KMS-11 (cell line): ENCODE results near the gene WIPF1.

Experiments
- H2AFZ ChIP-seq: fragments of 200-600 bp; sonication (generic); 2 replicates; pipeline ENCODE4 v1.6.1; 2016; ENCODE audit warnings: antibody characterized with exemption, mixed run types, low read depth
- H3K27ac ChIP-seq: fragments of 200-600 bp; sonication (generic); 2 replicates; pipeline ENCODE4 v1.6.1; 2016; ENCODE audit warnings: mild to moderate bottlenecking, mixed run types
- H3K27me3 ChIP-seq: fragments of 200-600 bp; sonication (generic); 2 replicates; pipeline ENCODE4 v1.6.1; 2017; ENCODE audit warnings: mild to moderate bottlenecking, low read depth, mixed run types, moderate library complexity; ENCODE audit not compliant: insufficient read depth
- H3K36me3 ChIP-seq: fragments of 200-600 bp; sonication (generic); 2 replicates; pipeline ENCODE4 v1.6.1; 2017; ENCODE audit warnings: mild to moderate bottlenecking, mixed run types; ENCODE audit not compliant: insufficient read depth
- H3K4me1 ChIP-seq: fragments of 200-600 bp; sonication (generic); 2 replicates; pipeline ENCODE4 v1.6.1; 2016; ENCODE audit warnings: mild to moderate bottlenecking, low read depth, mixed run types; ENCODE audit not compliant: poor library complexity, severe bottlenecking
- H3K4me2 ChIP-seq: fragments of 200-600 bp; sonication (generic); 2 replicates; pipeline ENCODE4 v1.7.0; 2016; ENCODE audit warnings: mild to moderate bottlenecking, mixed run types
- H3K4me3 ChIP-seq: fragments of 200-600 bp; sonication (generic); IDR thresholded peaks from 2 replicates; pipeline ENCODE4 v1.6.1; 2017; ENCODE audit warnings: low read depth, low read length, mixed read lengths; ENCODE audit not compliant: insufficient read depth
- H3K79me2 ChIP-seq: fragments of 200-600 bp; sonication (generic); 2 replicates; pipeline ENCODE4 v1.6.1; 2016; ENCODE audit warnings: low read depth, mixed run types; ENCODE audit not compliant: insufficient read depth
- H3K9ac ChIP-seq: fragments of 200-600 bp; sonication (generic); 2 replicates; pipeline ENCODE4 v1.6.1; 2016; ENCODE audit warnings: mild to moderate bottlenecking, mixed run types
- H4K20me1 ChIP-seq: fragments of 200-600 bp; sonication (generic); 2 replicates; pipeline ENCODE4 v1.6.1; 2016; ENCODE audit warnings: mild to moderate bottlenecking, mixed run types; ENCODE audit not compliant: insufficient read depth
- TF ChIP-seq, protein P1 (sequence below): fragments of 200-600 bp; sonication (generic); conservative IDR thresholded peaks from 2 replicates; pipeline ENCODE4 v1.6.1; 2017; ENCODE audit warnings: low read depth, mild to moderate bottlenecking, antibody characterized with exemption, low read length, moderate library complexity, mixed read lengths

WIPF1 gene

DNA sequence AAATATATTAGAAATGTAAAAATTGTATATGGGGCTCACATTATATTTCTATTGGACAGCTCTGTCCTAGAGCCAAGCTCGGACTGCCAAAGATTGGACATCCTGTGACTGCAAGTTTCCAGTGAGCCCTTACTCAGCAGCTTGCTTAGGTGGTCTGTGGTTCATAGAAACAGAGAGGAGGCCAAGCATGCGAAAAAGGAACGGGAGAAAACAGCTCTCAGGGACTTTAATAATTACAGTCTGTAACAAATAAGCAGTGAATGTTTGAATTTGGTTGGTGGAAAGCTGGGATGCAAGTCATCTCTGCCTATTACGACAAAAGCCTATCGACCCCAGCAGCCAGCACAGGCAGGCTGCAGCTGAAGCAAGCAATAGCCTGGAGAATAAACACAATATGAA lies 35.6 kb downstream of the WIPF1 start:
- H3K27me3 ChIP-seq = no peaks in the 10 kb centered on the region
- TF ChIP-seq, protein P1, sequence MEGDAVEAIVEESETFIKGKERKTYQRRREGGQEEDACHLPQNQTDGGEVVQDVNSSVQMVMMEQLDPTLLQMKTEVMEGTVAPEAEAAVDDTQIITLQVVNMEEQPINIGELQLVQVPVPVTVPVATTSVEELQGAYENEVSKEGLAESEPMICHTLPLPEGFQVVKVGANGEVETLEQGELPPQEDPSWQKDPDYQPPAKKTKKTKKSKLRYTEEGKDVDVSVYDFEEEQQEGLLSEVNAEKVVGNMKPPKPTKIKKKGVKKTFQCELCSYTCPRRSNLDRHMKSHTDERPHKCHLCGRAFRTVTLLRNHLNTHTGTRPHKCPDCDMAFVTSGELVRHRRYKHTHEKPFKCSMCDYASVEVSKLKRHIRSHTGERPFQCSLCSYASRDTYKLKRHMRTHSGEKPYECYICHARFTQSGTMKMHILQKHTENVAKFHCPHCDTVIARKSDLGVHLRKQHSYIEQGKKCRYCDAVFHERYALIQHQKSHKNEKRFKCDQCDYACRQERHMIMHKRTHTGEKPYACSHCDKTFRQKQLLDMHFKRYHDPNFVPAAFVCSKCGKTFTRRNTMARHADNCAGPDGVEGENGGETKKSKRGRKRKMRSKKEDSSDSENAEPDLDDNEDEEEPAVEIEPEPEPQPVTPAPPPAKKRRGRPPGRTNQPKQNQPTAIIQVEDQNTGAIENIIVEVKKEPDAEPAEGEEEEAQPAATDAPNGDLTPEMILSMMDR = no peak
- no peak overlapping the region for H3K9ac ChIP-seq
- no peak overlapping the region for H3K4me2 ChIP-seq
- no peak overlapping the region for H3K4me3 ChIP-seq
- no peaks in the 10 kb centered on the region for H3K36me3 ChIP-seq
- H3K79me2 ChIP-seq = no peaks in the 10 kb centered on the region
- H4K20me1 ChIP-seq = no peaks in the 10 kb centered on the region
- no peak overlapping the region for H3K27ac ChIP-seq
- H2AFZ ChIP-seq = no peak overlapping the region
- H3K4me1 ChIP-seq = no peaks in the 10 kb centered on the region

DNA sequence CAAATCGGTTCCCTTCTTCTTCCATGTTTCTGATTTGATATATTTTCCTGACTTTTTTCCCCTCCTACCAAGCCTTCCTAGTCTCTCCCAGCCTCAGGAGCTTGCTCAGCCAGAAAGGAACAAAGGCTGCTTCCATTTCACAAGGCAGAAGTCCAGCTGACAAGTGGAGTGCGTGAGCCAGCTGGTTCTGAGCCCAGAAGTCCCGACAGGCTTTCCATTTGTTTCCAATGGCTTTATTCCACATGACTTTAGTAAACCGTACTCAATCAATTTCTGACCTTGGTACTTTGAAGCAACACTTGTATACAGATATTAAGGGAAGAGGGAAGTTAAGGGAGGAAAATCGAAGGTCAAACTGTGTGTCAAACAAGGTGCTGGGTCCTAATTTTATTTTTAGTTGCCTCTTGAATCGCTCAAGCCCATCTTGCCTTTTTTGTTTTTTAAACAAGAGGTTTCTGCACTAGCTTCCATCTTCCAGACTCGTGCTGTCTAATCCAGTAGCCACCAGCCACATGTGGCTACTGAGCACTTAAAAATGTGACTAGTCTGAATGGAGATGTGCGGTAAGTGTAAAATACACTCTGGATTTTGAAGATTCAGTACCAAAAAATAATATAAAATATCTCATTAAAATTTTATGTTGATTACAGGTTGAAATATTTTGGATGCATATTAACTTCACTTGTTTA lies 36.2 kb downstream of the WIPF1 start:
- Histone ChIP-seq H3K4me3 (no peak overlapping the region), H3K36me3 (no peaks in the 10 kb centered on the region), H3K9ac (no peak overlapping the region), H3K27ac (no peak overlapping the region), H3K4me1 (no peaks in the 10 kb centered on the region), H3K4me2 (no peak overlapping the region), H3K79me2 (no peaks in the 10 kb centered on the region), H4K20me1 (no peaks in the 10 kb centered on the region), H2AFZ (no peak overlapping the region), H3K27me3 (no peaks in the 10 kb centered on the region)
- TF ChIP-seq, protein P1 = no peak

DNA sequence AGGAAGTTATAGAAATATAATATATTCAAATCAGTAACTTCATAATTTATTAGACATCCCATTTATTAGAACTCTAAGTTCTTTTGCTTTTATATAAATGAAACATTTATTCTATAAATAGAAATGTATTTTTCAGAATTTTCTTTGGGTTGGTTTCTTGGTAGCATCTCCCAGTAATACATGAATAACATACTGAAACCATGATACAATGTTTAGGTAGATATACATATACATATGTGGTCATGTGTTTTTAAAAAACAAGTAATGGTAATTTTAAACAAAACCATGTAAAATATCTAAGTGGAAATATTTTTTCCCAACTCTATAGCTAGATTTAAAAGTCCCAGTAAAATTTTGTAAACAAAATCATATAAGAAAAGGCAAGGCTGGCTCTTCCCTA lies 36.9 kb downstream of the WIPF1 start:
- TF ChIP-seq, protein P1 = no peak
- Histone ChIP-seq H3K27ac (no peak overlapping the region), H3K79me2 (no peaks in the 10 kb centered on the region), H2AFZ (no peak overlapping the region), H3K4me2 (no peak overlapping the region), H3K4me3 (no peak overlapping the region), H4K20me1 (no peaks in the 10 kb centered on the region), H3K4me1 (no peaks in the 10 kb centered on the region), H3K27me3 (no peaks in the 10 kb centered on the region), H3K9ac (no peak overlapping the region), H3K36me3 (no peaks in the 10 kb centered on the region)

DNA sequence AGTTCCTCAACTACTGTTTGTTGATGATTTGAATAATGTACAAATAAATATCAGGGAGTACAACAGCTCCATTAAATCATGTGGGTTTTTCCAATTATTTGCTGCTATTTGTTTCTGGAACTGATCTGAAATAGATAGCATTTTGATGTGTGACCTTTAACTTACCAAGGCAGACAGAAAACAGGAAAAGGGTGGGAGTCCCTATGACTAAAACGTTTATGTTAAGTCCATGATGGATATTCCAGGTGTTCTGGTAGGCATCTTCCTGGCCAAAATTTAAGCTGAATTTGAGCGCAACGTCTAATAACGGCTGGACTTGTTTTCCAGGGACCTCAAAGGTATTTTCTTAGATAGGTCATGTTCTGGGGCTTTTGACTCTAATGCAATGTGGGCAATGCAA lies 41.6 kb downstream of the WIPF1 start:
- Histone ChIP-seq H3K4me2 (no peak overlapping the region), H3K79me2 (no peaks in the 10 kb centered on the region), H3K4me3 (no peak overlapping the region), H2AFZ (no peak overlapping the region), H4K20me1 (no peaks in the 10 kb centered on the region), H3K27ac (no peak overlapping the region), H3K27me3 (no peaks in the 10 kb centered on the region), H3K36me3 (no peaks in the 10 kb centered on the region), H3K4me1 (peaks cover 4% of the 10 kb centered on the region), H3K9ac (no peak overlapping the region)
- TF ChIP-seq, protein P1 = no peak
